ENCODE results near the gene ARHGEF11.

DNA sequence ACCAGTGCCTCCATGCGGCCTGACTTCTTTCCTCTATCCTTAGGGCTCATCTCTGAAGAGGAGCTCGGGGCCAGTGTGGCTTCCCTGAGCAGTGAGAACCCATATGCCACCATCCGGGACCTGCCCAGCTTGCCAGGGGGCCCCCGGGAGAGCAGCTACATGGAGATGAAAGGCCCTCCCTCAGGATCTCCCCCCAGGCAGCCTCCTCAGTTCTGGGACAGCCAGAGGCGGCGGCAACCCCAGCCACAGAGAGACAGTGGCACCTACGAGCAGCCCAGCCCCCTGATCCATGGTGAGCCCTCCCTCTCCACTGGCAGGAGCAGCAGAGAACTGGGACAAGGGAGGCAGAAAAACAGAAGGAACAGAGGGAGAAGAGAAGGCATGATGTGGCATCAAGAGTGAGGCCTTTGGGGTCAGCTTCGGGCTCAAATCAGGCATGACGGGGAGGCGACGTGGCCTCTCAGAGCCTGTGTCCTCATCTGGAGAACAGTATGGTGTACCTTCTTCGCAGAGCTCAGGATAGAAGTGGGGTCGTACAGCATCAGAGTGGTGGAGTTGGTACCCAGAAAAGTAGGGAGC, 131.6 kb downstream of the ARHGEF11 start:
- TF ChIP-seq EZH2 (IDR thresholded peaks at IDR 0.05; ENCODE audit: borderline replicate concordance, low read depth, low read length, severe bottlenecking) = no peak
- TF ChIP-seq, protein P1, sequence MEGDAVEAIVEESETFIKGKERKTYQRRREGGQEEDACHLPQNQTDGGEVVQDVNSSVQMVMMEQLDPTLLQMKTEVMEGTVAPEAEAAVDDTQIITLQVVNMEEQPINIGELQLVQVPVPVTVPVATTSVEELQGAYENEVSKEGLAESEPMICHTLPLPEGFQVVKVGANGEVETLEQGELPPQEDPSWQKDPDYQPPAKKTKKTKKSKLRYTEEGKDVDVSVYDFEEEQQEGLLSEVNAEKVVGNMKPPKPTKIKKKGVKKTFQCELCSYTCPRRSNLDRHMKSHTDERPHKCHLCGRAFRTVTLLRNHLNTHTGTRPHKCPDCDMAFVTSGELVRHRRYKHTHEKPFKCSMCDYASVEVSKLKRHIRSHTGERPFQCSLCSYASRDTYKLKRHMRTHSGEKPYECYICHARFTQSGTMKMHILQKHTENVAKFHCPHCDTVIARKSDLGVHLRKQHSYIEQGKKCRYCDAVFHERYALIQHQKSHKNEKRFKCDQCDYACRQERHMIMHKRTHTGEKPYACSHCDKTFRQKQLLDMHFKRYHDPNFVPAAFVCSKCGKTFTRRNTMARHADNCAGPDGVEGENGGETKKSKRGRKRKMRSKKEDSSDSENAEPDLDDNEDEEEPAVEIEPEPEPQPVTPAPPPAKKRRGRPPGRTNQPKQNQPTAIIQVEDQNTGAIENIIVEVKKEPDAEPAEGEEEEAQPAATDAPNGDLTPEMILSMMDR (IDR thresholded peaks at IDR 0.05; ENCODE audit: borderline replicate concordance, extremely low read depth, low read length, poor library complexity, severe bottlenecking) = no peak

All from DND-41 (cell line).